ENCODE measurements around the gene OCIAD1.
"Not testable (repeated sequence)": the region's sequence is repeated elsewhere in the genome, so short reads cannot be mapped to it uniquely, and the experiment has no call there.

The OCIAD1 gene

GRCh38 chr4:48816971-48817370 is 13.9 kb upstream of the OCIAD1 start:
- H3K4me3 ChIP-seq (ENCODE audit: extremely low read depth, insufficient read depth, low read length, poor library complexity, severe bottlenecking), result no peak overlapping the region
- no peaks in the 10 kb centered on the region for H3K36me3 ChIP-seq (ENCODE audit: control insufficient read depth, insufficient read depth, low read length)
- no peak overlapping the region for H3K27ac ChIP-seq (ENCODE audit: low read depth, low read length, severe bottlenecking)
- no peaks in the 10 kb centered on the region for H3K9me3 ChIP-seq (ENCODE audit: control insufficient read depth, low read length)
- H3K4me1 ChIP-seq (ENCODE audit: control insufficient read depth, insufficient read depth, low read length, poor library complexity, severe bottlenecking), result no peaks in the 10 kb centered on the region
- WGBS, 2 experiments (ENCODE audit: insufficient coverage in 2 of 2), result 89 to 99% methylated on average over 4 to 5 of the region's 6 CpGs

GRCh38 chr4:48821431-48821830 is 9.5 kb upstream of the OCIAD1 start:
- H3K27ac ChIP-seq (ENCODE audit: low read depth, low read length, severe bottlenecking); H3K4me1 ChIP-seq (ENCODE audit: control insufficient read depth, insufficient read depth, low read length, poor library complexity, severe bottlenecking); H3K36me3 ChIP-seq (ENCODE audit: control insufficient read depth, insufficient read depth, low read length); H3K9me3 ChIP-seq (ENCODE audit: control insufficient read depth, low read length); H3K4me3 ChIP-seq (ENCODE audit: extremely low read depth, insufficient read depth, low read length, poor library complexity, severe bottlenecking): not testable (repeated sequence)
- 65% methylated on average over 2 of the region's 2 CpGs; no CpG with 5 or more reads in 1 of the 2 experiments for WGBS, 2 experiments (ENCODE audit: insufficient coverage in 2 of 2)

DNA sequence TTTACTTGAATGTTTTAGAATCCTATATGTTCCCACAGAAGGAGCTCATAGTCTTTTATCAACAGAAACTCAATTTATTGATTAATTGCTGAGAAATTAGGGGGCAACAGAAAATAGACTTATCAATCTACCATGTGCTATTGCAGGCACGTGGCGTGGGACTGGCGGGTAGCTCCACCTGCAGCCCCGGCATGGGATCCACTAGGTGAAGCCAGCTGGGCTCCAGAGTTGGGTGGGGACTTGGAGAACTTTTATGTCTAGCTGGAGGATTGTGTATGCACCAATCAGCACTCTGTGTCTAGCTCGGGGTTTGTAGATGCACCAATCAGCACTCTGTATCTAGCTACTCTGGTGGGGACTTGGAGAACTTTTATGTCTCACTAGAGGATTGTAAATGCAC is 3.3 kb upstream of the OCIAD1 start:
- Histone ChIP-seq H3K9me3 (ENCODE audit: control insufficient read depth, low read length) (no peaks in the 10 kb centered on the region), H3K4me3 (ENCODE audit: extremely low read depth, insufficient read depth, low read length, poor library complexity, severe bottlenecking) (no peak overlapping the region), H3K36me3 (ENCODE audit: control insufficient read depth, insufficient read depth, low read length) (peaks cover 2% of the 10 kb centered on the region), H3K4me1 (ENCODE audit: control insufficient read depth, insufficient read depth, low read length, poor library complexity, severe bottlenecking) (no peaks in the 10 kb centered on the region), H3K27ac (ENCODE audit: low read depth, low read length, severe bottlenecking) (no peak overlapping the region)
- 100% methylated on average over 3 of the region's 5 CpGs; no CpG with 5 or more reads in 1 of the 2 experiments for WGBS, 2 experiments (ENCODE audit: insufficient coverage in 2 of 2)

DNA sequence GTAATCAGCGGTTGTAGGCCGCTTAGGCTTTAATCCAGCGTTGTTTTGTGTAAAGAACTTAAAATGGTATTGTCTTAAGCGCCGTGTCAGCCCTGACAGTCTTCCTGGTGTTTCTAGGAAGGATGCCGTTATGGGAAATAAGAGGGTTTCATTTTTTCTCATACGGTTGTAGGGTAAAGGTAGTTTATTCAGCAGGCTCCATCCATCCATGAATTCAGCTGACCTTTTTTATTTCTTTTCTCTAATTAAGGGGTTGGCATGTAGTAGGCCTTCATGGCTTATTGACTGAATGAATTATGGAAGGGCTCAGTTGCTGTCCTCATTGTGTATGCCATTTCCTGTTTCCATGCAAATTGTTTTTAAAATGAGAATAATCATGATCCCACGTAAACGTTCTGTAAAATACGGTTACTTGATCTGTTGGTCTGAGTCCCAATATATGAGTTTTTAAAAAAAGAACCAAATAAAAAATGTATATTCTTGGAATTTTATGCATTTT is 693 bp downstream of the OCIAD1 start:
- WGBS, 2 experiments (ENCODE audit: insufficient coverage in 2 of 2), result 0% methylated on average over 5 to 6 of the region's 10 CpGs

GRCh38 chr4:48832571-48832970 is 1.7 kb downstream of the OCIAD1 start:
- Histone ChIP-seq H3K4me3 (ENCODE audit: extremely low read depth, insufficient read depth, low read length, poor library complexity, severe bottlenecking) (peak overlapping the region; percentile 80), H3K4me1 (ENCODE audit: control insufficient read depth, insufficient read depth, low read length, poor library complexity, severe bottlenecking) (no peaks in the 10 kb centered on the region), H3K27ac (ENCODE audit: low read depth, low read length, severe bottlenecking) (no peak overlapping the region), H3K9me3 (ENCODE audit: control insufficient read depth, low read length) (no peaks in the 10 kb centered on the region), H3K36me3 (ENCODE audit: control insufficient read depth, insufficient read depth, low read length) (peaks cover 45% of the 10 kb centered on the region)
- 60% methylated on average over 1 of the region's 5 CpGs; no CpG with 5 or more reads in 1 of the 2 experiments for WGBS, 2 experiments (ENCODE audit: insufficient coverage in 2 of 2)

More for the DNA sequence above, 693 bp downstream of the OCIAD1 start:
- H3K9me3 ChIP-seq (ENCODE audit: control insufficient read depth, low read length), result no peaks in the 10 kb centered on the region
- H3K4me3 ChIP-seq (ENCODE audit: extremely low read depth, insufficient read depth, low read length, poor library complexity, severe bottlenecking), result peak overlapping the region; percentile 80
- peaks cover 35% of the 10 kb centered on the region for H3K36me3 ChIP-seq (ENCODE audit: control insufficient read depth, insufficient read depth, low read length)
- no peaks in the 10 kb centered on the region for H3K4me1 ChIP-seq (ENCODE audit: control insufficient read depth, insufficient read depth, low read length, poor library complexity, severe bottlenecking)
- H3K27ac ChIP-seq (ENCODE audit: low read depth, low read length, severe bottlenecking), result peak overlapping the region; percentile 97

- H3K27ac ChIP-seq (ENCODE audit: low read depth, low read length, severe bottlenecking), result no peak overlapping the region
- WGBS, 2 experiments (ENCODE audit: insufficient coverage in 2 of 2), result 93% methylated on average over 3 of the region's 4 CpGs; no CpG with 5 or more reads in 1 of the 2 experiments
- H3K4me3 ChIP-seq (ENCODE audit: extremely low read depth, insufficient read depth, low read length, poor library complexity, severe bottlenecking), result no peak overlapping the region
- H3K4me1 ChIP-seq (ENCODE audit: control insufficient read depth, insufficient read depth, low read length, poor library complexity, severe bottlenecking), result no peaks in the 10 kb centered on the region
- H3K9me3 ChIP-seq (ENCODE audit: control insufficient read depth, low read length), result no peaks in the 10 kb centered on the region
- H3K36me3 ChIP-seq (ENCODE audit: control insufficient read depth, insufficient read depth, low read length), result peaks cover 80% of the 10 kb centered on the region
Measured at GRCh38 chr4:48836658-48837057, 5.8 kb downstream of the OCIAD1 start.

- Histone ChIP-seq H3K4me1 (ENCODE audit: control insufficient read depth, insufficient read depth, low read length, poor library complexity, severe bottlenecking) (no peaks in the 10 kb centered on the region), H3K36me3 (ENCODE audit: control insufficient read depth, insufficient read depth, low read length) (peaks cover 87% of the 10 kb centered on the region), H3K27ac (ENCODE audit: low read depth, low read length, severe bottlenecking) (no peak overlapping the region), H3K4me3 (ENCODE audit: extremely low read depth, insufficient read depth, low read length, poor library complexity, severe bottlenecking) (no peak overlapping the region), H3K9me3 (ENCODE audit: control insufficient read depth, low read length) (no peaks in the 10 kb centered on the region)
- WGBS, 2 experiments (ENCODE audit: insufficient coverage in 2 of 2), result 93 to 97% methylated on average over 3 to 5 of the region's 9 CpGs
Measured at GRCh38 chr4:48841045-48841827, 10.3 kb downstream of the OCIAD1 start.

- peaks cover 71% of the 10 kb centered on the region for H3K36me3 ChIP-seq (ENCODE audit: control insufficient read depth, insufficient read depth, low read length)
- no peak overlapping the region for H3K27ac ChIP-seq (ENCODE audit: low read depth, low read length, severe bottlenecking)
- H3K9me3 ChIP-seq (ENCODE audit: control insufficient read depth, low read length), result no peaks in the 10 kb centered on the region
- WGBS, 2 experiments (ENCODE audit: insufficient coverage in 2 of 2), result 92 to 100% methylated on average over 1 of the region's 2 CpGs
- no peak overlapping the region for H3K4me3 ChIP-seq (ENCODE audit: extremely low read depth, insufficient read depth, low read length, poor library complexity, severe bottlenecking)
- no peaks in the 10 kb centered on the region for H3K4me1 ChIP-seq (ENCODE audit: control insufficient read depth, insufficient read depth, low read length, poor library complexity, severe bottlenecking)
Measured at GRCh38 chr4:48844843-48845242, 14.0 kb downstream of the OCIAD1 start.

GRCh38 chr4:48848799-48849198 is 17.9 kb downstream of the OCIAD1 start:
- WGBS, 2 experiments (ENCODE audit: insufficient coverage in 2 of 2), result 100% methylated on average over 2 of the region's 6 CpGs
- H3K4me1 ChIP-seq (ENCODE audit: control insufficient read depth, insufficient read depth, low read length, poor library complexity, severe bottlenecking); H3K9me3 ChIP-seq (ENCODE audit: control insufficient read depth, low read length); H3K4me3 ChIP-seq (ENCODE audit: extremely low read depth, insufficient read depth, low read length, poor library complexity, severe bottlenecking); H3K27ac ChIP-seq (ENCODE audit: low read depth, low read length, severe bottlenecking): not testable (repeated sequence)
- peaks cover 60% of the 10 kb centered on the region for H3K36me3 ChIP-seq (ENCODE audit: control insufficient read depth, insufficient read depth, low read length)

GRCh38 chr4:48851651-48852050 is 20.8 kb downstream of the OCIAD1 start:
- H3K9me3 ChIP-seq (ENCODE audit: control insufficient read depth, low read length), result no peaks in the 10 kb centered on the region
- H3K36me3 ChIP-seq (ENCODE audit: control insufficient read depth, insufficient read depth, low read length), result peaks cover 52% of the 10 kb centered on the region
- 91 to 100% methylated on average over 1 of the region's 1 CpG for WGBS, 2 experiments (ENCODE audit: insufficient coverage in 2 of 2)
- H3K27ac ChIP-seq (ENCODE audit: low read depth, low read length, severe bottlenecking), result no peak overlapping the region
- H3K4me1 ChIP-seq (ENCODE audit: control insufficient read depth, insufficient read depth, low read length, poor library complexity, severe bottlenecking), result no peaks in the 10 kb centered on the region
- no peak overlapping the region for H3K4me3 ChIP-seq (ENCODE audit: extremely low read depth, insufficient read depth, low read length, poor library complexity, severe bottlenecking)
